H1 (cell line): ENCODE data around the gene WDFY4. TPM values are rescaled to one million over a fixed set of nuclear protein-coding genes. Genes with fewer than 3 reads are reported as not detected.

ENCODE experiments used
- CTCF ChIA-PET: fragments of 300-600 bp; sonication (Branson Sonifier 250); formaldehyde crosslinking; loops from one replicate; lab custom pipeline; 2021; ENCODE audit not compliant: partially characterized antibody; lab: Charles Lee
- POLR2A ChIA-PET: fragments of 300-600 bp; sonication (Branson Sonifier 250); formaldehyde crosslinking; loops from one replicate; lab custom pipeline; 2021; ENCODE audit warnings: inconsistent platforms; ENCODE audit not compliant: partially characterized antibody; lab: Charles Lee
- DNase-seq, 2 experiments: peaks; one replicate each; pipeline versions ENCODE4 v3.0.0 to v3.0.0-alpha.2; 2010 to 2022; ENCODE audit warnings: low spot score in 2 of 2, low read depth in 1 of 2, mixed read lengths in 1 of 2
- FAIRE-seq: peaks from 2 replicates; lab custom pipeline; 2011; peaks lifted over from hg19 to GRCh38; lab: Jason Lieb, UNC
- H2AFZ ChIP-seq: 2 replicates; pipeline ENCODE4 v1.8.1; 2012; ENCODE audit warnings: low read length, inconsistent platforms
- H2AK5ac ChIP-seq: 2 replicates; pipeline ENCODE4 v1.6.1; 2013; ENCODE audit warnings: low read depth, low read length
- H2BK120ac ChIP-seq: replicated peaks from 2 replicates; pipeline ENCODE3; 2013; ENCODE audit warnings: low read depth, low read length, inconsistent platforms
- H2BK12ac ChIP-seq: 2 replicates; pipeline ENCODE4 v1.6.1; 2013; ENCODE audit warnings: low read depth, low read length
- H2BK15ac ChIP-seq: 2 replicates; pipeline ENCODE4 v1.6.1; 2013; ENCODE audit warnings: low read length
- H2BK20ac ChIP-seq: 2 replicates; pipeline ENCODE4 v1.6.1; 2013; ENCODE audit warnings: low read length
- H2BK5ac ChIP-seq: 2 replicates; pipeline ENCODE4 v1.6.1; 2013; ENCODE audit warnings: low read depth, low read length
- H3K14ac ChIP-seq: 2 replicates; pipeline ENCODE4 v1.6.1; 2013; ENCODE audit warnings: inconsistent platforms; ENCODE audit not compliant: insufficient read length
- H3K18ac ChIP-seq: 2 replicates; pipeline ENCODE4 v1.6.1; 2013; ENCODE audit warnings: low read length; ENCODE audit errors: extremely low read depth
- H3K23ac ChIP-seq: 2 replicates; pipeline ENCODE4 v1.6.1; 2013; ENCODE audit warnings: inconsistent platforms; ENCODE audit not compliant: insufficient read length
- H3K23me2 ChIP-seq: 2 replicates; pipeline ENCODE4 v1.6.1; 2013; ENCODE audit warnings: low read depth, low read length
- H3K27ac ChIP-seq: 2 replicates; pipeline ENCODE4 v1.6.1; 2011; ENCODE audit warnings: low read depth, low read length, inconsistent platforms
- H3K27me3 ChIP-seq, 4 experiments: replicated peaks in 1 of 4; 1 replicate in 1 of 4; 2 replicates in 3 of 4; pipeline versions ENCODE4 v1.6.1 to v1.8.1; 2011 to 2013; ENCODE audit warnings: low read length in 3 of 4, mild to moderate bottlenecking in 3 of 4, inconsistent platforms in 2 of 4, mixed read lengths in 2 of 4, moderate library complexity in 1 of 4; ENCODE audit not compliant: control insufficient read depth in 3 of 4, insufficient read depth in 3 of 4; ENCODE audit errors: extremely low read depth in 1 of 4
- H3K36me3 ChIP-seq, 4 experiments: 2 replicates each; pipeline versions ENCODE4 v1.6.1 to v1.8.1; 2011 to 2013; ENCODE audit warnings: mild to moderate bottlenecking in 4 of 4, low read length in 3 of 4, moderate library complexity in 2 of 4, control low read depth in 1 of 4, inconsistent platforms in 1 of 4; ENCODE audit not compliant: insufficient read depth in 4 of 4, control insufficient read depth in 2 of 4
- H3K4ac ChIP-seq: replicated peaks from 2 replicates; pipeline ENCODE3; 2013; ENCODE audit warnings: low read length, low read depth, mixed read lengths, inconsistent platforms; ENCODE audit not compliant: insufficient read length
- H3K4me1 ChIP-seq, 4 experiments: replicated peaks in 1 of 4; 1 replicate in 1 of 4; 2 replicates in 3 of 4; pipeline versions ENCODE4 v1.6.1 to v1.8.1; 2011 to 2013; ENCODE audit warnings: low read length in 3 of 4, inconsistent platforms in 2 of 4, mixed read lengths in 1 of 4; ENCODE audit not compliant: insufficient read depth in 4 of 4, control insufficient read depth in 3 of 4
- H3K4me2 ChIP-seq, 2 experiments: 2 replicates each; pipeline versions ENCODE4 v1.6.1 to v1.8.1; 2011 to 2013; ENCODE audit warnings: low read depth in 2 of 2, low read length in 2 of 2, control low read depth in 1 of 2, inconsistent platforms in 1 of 2, mild to moderate bottlenecking in 1 of 2; ENCODE audit not compliant: insufficient read depth in 1 of 2
- H3K4me3 ChIP-seq, 4 experiments: fragments of 200-600, 300-600 bp in 1 of 4; sonication (generic), shearing (Covaris generic), sonication (Bioruptor Twin) in 1 of 4; 2 replicates each; pipeline versions ENCODE4 v1.5.1 to v1.8.1; 2011 to 2016; ENCODE audit warnings: low read length in 4 of 4, low read depth in 3 of 4, control low read depth in 2 of 4, inconsistent platforms in 2 of 4, mild to moderate bottlenecking in 2 of 4, mixed read lengths in 1 of 4, moderate library complexity in 1 of 4; ENCODE audit not compliant: insufficient read depth in 2 of 4; ENCODE audit errors: extremely low read depth in 1 of 4
- H3K56ac ChIP-seq: replicated peaks from 2 replicates; pipeline ENCODE3; 2013; ENCODE audit warnings: low read depth, mild to moderate bottlenecking, mixed read lengths, low read length, inconsistent platforms; ENCODE audit not compliant: insufficient read length
- H3K79me1 ChIP-seq: 2 replicates; pipeline ENCODE4 v1.6.1; 2013; ENCODE audit warnings: low read depth, low read length, control low read depth
- H3K79me2 ChIP-seq, 2 experiments: 2 replicates each; pipeline versions ENCODE4 v1.6.1 to v1.8.1; 2012 to 2013; ENCODE audit warnings: low read length in 2 of 2, mild to moderate bottlenecking in 2 of 2, inconsistent platforms in 1 of 2; ENCODE audit not compliant: insufficient read depth in 2 of 2, control insufficient read depth in 1 of 2
- H3K9ac ChIP-seq, 4 experiments: replicated peaks in 1 of 4; 1 replicate in 1 of 4; 2 replicates in 3 of 4; pipeline versions ENCODE4 v1.6.1 to v1.8.1; 2011 to 2013; ENCODE audit warnings: low read depth in 3 of 4, low read length in 3 of 4, control low read depth in 2 of 4, mild to moderate bottlenecking in 2 of 4, moderate library complexity in 2 of 4, inconsistent platforms in 1 of 4; ENCODE audit errors: extremely low read depth in 1 of 4
- H3K9me3 ChIP-seq, 2 experiments: 2 replicates each; pipeline versions ENCODE4 v1.6.1 to v1.8.1; 2012 to 2013; ENCODE audit warnings: mild to moderate bottlenecking in 2 of 2, moderate library complexity in 2 of 2, control low read depth in 1 of 2, inconsistent platforms in 1 of 2, low read depth in 1 of 2, low read length in 1 of 2, mixed read lengths in 1 of 2; ENCODE audit not compliant: insufficient read depth in 2 of 2
- H4K20me1 ChIP-seq, 2 experiments: replicated peaks in 1 of 2; 2 replicates each; pipeline versions ENCODE3 to v1.8.1; 2011 to 2013; ENCODE audit warnings: inconsistent platforms in 2 of 2, low read length in 2 of 2, mild to moderate bottlenecking in 1 of 2; ENCODE audit not compliant: insufficient read depth in 2 of 2, control insufficient read depth in 1 of 2
- H4K5ac ChIP-seq: 2 replicates; pipeline ENCODE4 v1.6.1; 2013; ENCODE audit warnings: low read length, low read depth, mixed read lengths, inconsistent platforms; ENCODE audit not compliant: insufficient read length
- H4K8ac ChIP-seq: 2 replicates; pipeline ENCODE4 v1.8.0; 2013; ENCODE audit warnings: mild to moderate bottlenecking, moderate library complexity, low read length, inconsistent platforms; ENCODE audit not compliant: insufficient read depth; ENCODE audit errors: extremely low read depth
- H4K91ac ChIP-seq: replicated peaks from 2 replicates; pipeline ENCODE3; 2013; ENCODE audit warnings: low read length, mixed read lengths, inconsistent platforms; ENCODE audit not compliant: insufficient read length
- ASH2L ChIP-seq: fragments of 200-600, 300-600 bp; sonication (generic); IDR thresholded peaks from one replicate; pipeline ENCODE4 v1.7.1; 2017; ENCODE audit warnings: low read length
- CHD1 ChIP-seq: IDR thresholded peaks from 2 replicates; pipeline ENCODE4 v1.6.1; 2012; ENCODE audit warnings: low read depth, low read length, improper control_type of control experiment
- CREB1 ChIP-seq: IDR thresholded peaks from 2 replicates; pipeline ENCODE4 v1.6.1; 2012; ENCODE audit warnings: inconsistent platforms
- EGR1 ChIP-seq: IDR thresholded peaks from 2 replicates; pipeline ENCODE4 v1.6.1; 2011; ENCODE audit warnings: low read depth, low read length, borderline replicate concordance
- FOSL1 ChIP-seq: IDR thresholded peaks from 2 replicates; pipeline ENCODE4 v1.6.1; 2011; ENCODE audit warnings: mild to moderate bottlenecking, low read depth, low read length, moderate library complexity; ENCODE audit not compliant: insufficient read depth
- GABPA ChIP-seq: IDR thresholded peaks from 2 replicates; pipeline ENCODE4 v1.6.1; 2011; ENCODE audit warnings: mild to moderate bottlenecking, low read length, moderate library complexity, borderline replicate concordance; ENCODE audit not compliant: insufficient read depth
- GTF2F1 ChIP-seq: IDR thresholded peaks from 2 replicates; pipeline ENCODE4 v1.6.1; 2012; ENCODE audit warnings: low read depth, low read length, improper control_type of control experiment, borderline replicate concordance
- NRF1 ChIP-seq: IDR thresholded peaks from 2 replicates; pipeline ENCODE4 v1.6.1; 2011; ENCODE audit warnings: mild to moderate bottlenecking, low read depth, low read length, improper control_type of control experiment
- RXRA ChIP-seq: IDR thresholded peaks from 2 replicates; pipeline ENCODE4 v1.6.1; 2011; ENCODE audit warnings: low read depth, mild to moderate bottlenecking, low read length, moderate library complexity; ENCODE audit not compliant: insufficient read depth
- SRF ChIP-seq: IDR thresholded peaks from 2 replicates; pipeline ENCODE4 v1.6.1; 2011; ENCODE audit warnings: mild to moderate bottlenecking, low read depth, low read length, moderate library complexity
- TAF7 ChIP-seq: optimal IDR thresholded peaks from 2 replicates; pipeline ENCODE3; 2011; ENCODE audit warnings: low read depth, mild to moderate bottlenecking, inconsistent platforms, low read length, moderate library complexity, borderline replicate concordance
- WGBS, 2 experiments: shearing (Covaris generic) in 1 of 2; methylation state at CpG; one replicate each; pipeline versions ENCODE4 v1.1.6 to v1.1.7; 2013 to 2015; ENCODE audit warnings: low lambda C conversion rate in 2 of 2, mixed read lengths in 2 of 2, inconsistent platforms in 1 of 2, low coverage in 1 of 2, missing lambda C conversion rate in 1 of 2; ENCODE audit not compliant: insufficient replicate concordance in 2 of 2, insufficient coverage in 1 of 2, insufficient read length in 1 of 2; ENCODE audit errors: extremely low coverage in 1 of 2, missing lambda C conversion rate in 1 of 2; 5-methylcytosine and 5-hydroxymethylcytosine counted together
- polyA plus RNA-seq, 7 experiments: library from polyadenylated mRNA; depleted of rRNA in 3 of 7; stranded (reverse) in 5 of 7; unstranded in 2 of 7; fragments of >200 nt in 5 of 7; fragments of 200-250 nt in 2 of 7; gene quantifications; 1 replicate in 5 of 7; 2 replicates in 1 of 7; 4 replicates in 1 of 7; pipeline versions ENCODE4 v1.2.1 to v1.2.3, GENCODE V29; 2011 to 2013; ENCODE audit warnings: missing spikeins in 2 of 7, mixed read lengths in 2 of 7
- total RNA-seq: library from RNA; stranded (reverse); fragmentation: NEBNext Ultra II Directional; extraction: Animal tissue kit (Norgen Biotek cat#: 25700); gene quantifications from 2 replicates; pipeline ENCODE4 v1.2.1, GENCODE V29; 2021
- TF ChIP-seq, protein P1 (sequence below): IDR thresholded peaks from 2 replicates; pipeline ENCODE4 v1.6.1; 2012; ENCODE audit warnings: inconsistent platforms
- TF ChIP-seq, protein P2 (sequence below): IDR thresholded peaks from 2 replicates; pipeline ENCODE4 v1.6.1; 2011; ENCODE audit warnings: low read length, improper control_type of control experiment

Gene WDFY4
- total and polyA plus RNA-seq, 2 of the 8 experiments (the other 6 are each of a cell fraction or from before 2014, with no cell fraction given) = not detected

- H4K8ac ChIP-seq = no peak overlapping the region
- no peak overlapping the region for H3K4me3 ChIP-seq
- no peak overlapping the region for H3K56ac ChIP-seq
- H4K91ac ChIP-seq = no peak overlapping the region
- H3K18ac ChIP-seq = no peak overlapping the region
- no peaks in the 10 kb centered on the region for H3K9me3 ChIP-seq
- DNase-seq = no peak
- no peaks in the 10 kb centered on the region for H3K23me2 ChIP-seq
- H2BK15ac ChIP-seq = no peak overlapping the region
- ChIA-PET CTCF (no interaction called here), POLR2A (no interaction called here)
- H3K4me1 ChIP-seq = 0 out of 7 replicates have a peak, but pooled peaks cover 0 to 2% (median 0%) of the 10 kb centered on the region in 4 experiments
- H3K27ac ChIP-seq = no peak overlapping the region
- H3K4me2 ChIP-seq = no peak overlapping the region
- H3K79me1 ChIP-seq = no peaks in the 10 kb centered on the region
- no peak overlapping the region for H3K14ac ChIP-seq
- H2BK120ac ChIP-seq = no peak overlapping the region
- H3K79me2 ChIP-seq = no peaks in the 10 kb centered on the region
- no peak overlapping the region for H3K23ac ChIP-seq
- no peaks in the 10 kb centered on the region for H3K36me3 ChIP-seq
- H2BK20ac ChIP-seq = no peak overlapping the region
- no peak overlapping the region for H2BK5ac ChIP-seq
- no peak overlapping the region for H4K5ac ChIP-seq
- H3K27me3 ChIP-seq = no peaks in the 10 kb centered on the region
- no peak overlapping the region for H3K9ac ChIP-seq
- H2AK5ac ChIP-seq = no peak overlapping the region
- no peaks in the 10 kb centered on the region for H4K20me1 ChIP-seq
- no peak overlapping the region for H2BK12ac ChIP-seq
- FAIRE-seq = no peak
- 92% methylated on average over 5 of the region's 5 CpGs; no CpG with 5 or more reads in 1 of the 2 experiments for WGBS, 2 experiments
- no peak overlapping the region for H2AFZ ChIP-seq
- no peak overlapping the region for H3K4ac ChIP-seq
- TF ChIP-seq, protein P1, sequence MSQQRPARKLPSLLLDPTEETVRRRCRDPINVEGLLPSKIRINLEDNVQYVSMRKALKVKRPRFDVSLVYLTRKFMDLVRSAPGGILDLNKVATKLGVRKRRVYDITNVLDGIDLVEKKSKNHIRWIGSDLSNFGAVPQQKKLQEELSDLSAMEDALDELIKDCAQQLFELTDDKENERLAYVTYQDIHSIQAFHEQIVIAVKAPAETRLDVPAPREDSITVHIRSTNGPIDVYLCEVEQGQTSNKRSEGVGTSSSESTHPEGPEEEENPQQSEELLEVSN = no peak
- TF ChIP-seq SRF (no peak), TAF7 (no peak), NRF1 (no peak), ASH2L (no peak), EGR1 (no peak), FOSL1 (no peak), RXRA (no peak), CREB1 (no peak), GTF2F1 (no peak), GABPA (no peak), CHD1 (no peak)
- TF ChIP-seq, protein P2, sequence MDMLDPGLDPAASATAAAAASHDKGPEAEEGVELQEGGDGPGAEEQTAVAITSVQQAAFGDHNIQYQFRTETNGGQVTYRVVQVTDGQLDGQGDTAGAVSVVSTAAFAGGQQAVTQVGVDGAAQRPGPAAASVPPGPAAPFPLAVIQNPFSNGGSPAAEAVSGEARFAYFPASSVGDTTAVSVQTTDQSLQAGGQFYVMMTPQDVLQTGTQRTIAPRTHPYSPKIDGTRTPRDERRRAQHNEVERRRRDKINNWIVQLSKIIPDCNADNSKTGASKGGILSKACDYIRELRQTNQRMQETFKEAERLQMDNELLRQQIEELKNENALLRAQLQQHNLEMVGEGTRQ = no peak
Observed at GRCh38 chr10:48847691-48848090, 163.0 kb downstream of the WDFY4 start.
